HG03196 (cell line): Measurements from ENCODE around the gene EXOC3L2.
"Not testable (repeated sequence)": the region's sequence is repeated elsewhere in the genome, so short reads cannot be mapped to it uniquely, and the experiment has no call there.

Experiments used
- ATAC-seq: cut with Tn5 transposase; IDR thresholded peaks from one replicate; pipeline ENCODE4 v1.9.1; 2021; ENCODE audit not compliant: unreplicated experiment

Gene EXOC3L2

GRCh38 chr19:45245334-45245787, at the start of gene EXOC3L2:
EXOC3L2 (minus strand) TSS chr19:45245407; CDS start chr19:45239045, 6,362 bp downstream.
- ATAC-seq: no peak

DNA sequence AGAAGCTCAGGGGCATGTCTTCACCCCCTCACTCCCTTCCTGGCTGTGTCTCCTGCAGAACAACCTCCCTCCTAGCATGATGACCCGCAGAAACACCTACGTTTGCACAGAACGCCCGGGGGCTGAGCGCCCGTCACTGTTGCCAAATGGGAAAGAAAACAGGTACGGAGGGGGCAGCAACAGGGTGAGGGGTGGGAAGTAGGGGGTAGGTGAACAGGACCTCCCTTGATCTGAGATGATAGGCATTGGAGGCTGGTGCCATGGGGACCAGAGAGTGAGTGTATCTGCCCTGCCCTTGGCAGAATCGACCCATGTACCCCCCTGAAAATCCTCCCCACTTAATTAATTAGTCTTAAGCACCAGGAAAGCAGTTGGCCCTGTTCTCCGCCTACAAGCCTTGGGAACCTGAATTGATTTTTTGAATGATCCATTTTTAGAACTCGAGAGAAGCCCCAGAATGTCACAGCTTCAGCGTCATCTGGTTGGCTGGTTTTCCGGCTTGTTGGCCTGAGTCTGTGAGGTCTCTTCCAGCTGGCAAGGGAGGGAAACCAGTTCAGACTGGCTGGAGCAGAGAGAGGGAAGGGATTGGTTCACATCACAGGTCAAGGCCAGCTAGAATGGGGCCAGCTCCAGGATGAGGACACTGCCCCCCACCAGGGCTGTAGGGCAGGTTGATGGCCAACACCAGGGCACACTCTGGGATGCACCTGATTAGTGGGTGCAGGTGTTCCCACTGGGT, 49.3 kb upstream of the EXOC3L2 start:
- no peak for ATAC-seq

- ATAC-seq: no peak
Measured at GRCh38 chr19:45293682-45294081, 48.5 kb upstream of the EXOC3L2 start.

DNA sequence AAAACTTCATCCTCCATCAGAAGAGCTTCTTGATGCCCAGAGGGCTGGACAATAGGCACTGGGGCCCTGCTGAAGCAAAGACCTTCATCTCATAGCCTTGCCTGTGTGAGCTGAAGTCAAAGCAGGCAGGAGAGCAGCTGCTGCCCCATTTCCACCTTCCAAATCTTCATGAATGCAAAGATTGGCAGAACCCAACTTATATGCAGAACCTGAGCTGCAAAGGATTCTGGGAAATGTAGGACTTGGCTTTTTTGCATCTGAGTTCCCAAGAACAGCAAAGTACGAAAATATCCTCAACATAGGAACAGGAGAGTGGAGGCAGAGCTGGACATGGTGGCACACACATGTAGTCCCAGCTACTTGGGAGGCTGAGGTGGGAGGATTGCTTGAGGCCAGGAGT, 46.6 kb upstream of the EXOC3L2 start:
- ATAC-seq: no peak

- ATAC-seq: no peak
Measured at GRCh38 chr19:45290381-45290931, 45.2 kb upstream of the EXOC3L2 start.

DNA sequence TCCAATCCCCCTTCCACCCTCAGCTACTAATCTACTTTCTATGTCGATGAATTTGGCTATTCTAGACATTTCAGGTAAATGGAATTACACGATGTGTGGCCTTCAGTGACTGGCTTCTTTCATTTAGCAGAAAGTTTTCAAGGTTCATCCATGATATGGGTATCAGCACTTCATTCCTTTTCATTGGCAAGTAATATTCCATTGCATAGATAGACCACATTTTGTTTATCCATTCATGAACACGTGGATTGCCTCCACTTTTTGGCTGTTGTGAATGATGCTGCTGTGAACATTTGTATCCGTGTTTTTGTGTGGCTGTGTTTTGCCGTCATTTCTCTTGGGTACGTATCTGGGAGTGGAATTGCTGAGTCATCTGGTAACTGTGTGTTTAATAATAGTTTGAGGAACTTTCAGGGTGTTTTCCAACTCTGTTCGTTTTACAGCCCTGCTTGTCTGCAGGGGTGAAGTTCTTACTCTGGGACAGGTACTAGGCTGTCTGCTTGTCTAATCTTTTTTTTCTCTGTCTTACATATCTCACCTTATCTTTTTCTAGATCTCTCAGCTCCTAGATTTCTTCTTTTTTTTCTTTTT, 38.3 kb upstream of the EXOC3L2 start:
- no peak for ATAC-seq

GRCh38 chr19:45280471-45280961, 35.3 kb upstream of the EXOC3L2 start:
- ATAC-seq: no peak

GRCh38 chr19:45279587-45280192, 34.5 kb upstream of the EXOC3L2 start:
- no peak for ATAC-seq

GRCh38 chr19:45278087-45278486, 32.9 kb upstream of the EXOC3L2 start:
- ATAC-seq: no peak

DNA sequence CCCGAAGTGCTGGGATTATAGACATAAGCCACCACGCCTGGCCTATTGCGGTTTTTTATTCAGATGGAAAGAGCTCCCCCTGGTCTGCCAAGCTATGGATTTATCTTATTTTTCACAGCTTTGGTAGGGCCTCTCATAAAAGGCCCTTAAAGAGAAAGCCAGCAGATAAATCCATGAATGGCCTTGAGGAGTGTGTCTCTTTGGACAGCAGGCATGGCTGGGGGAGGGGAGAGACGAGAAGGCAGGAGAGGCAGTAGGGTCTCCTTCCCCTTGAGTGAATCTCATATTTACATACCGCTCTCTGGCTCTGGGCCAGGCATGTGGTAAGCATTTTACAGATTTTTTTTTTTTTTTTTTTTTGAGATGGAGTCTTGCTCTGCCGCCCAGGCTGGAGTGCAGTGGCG, 31.1 kb upstream of the EXOC3L2 start:
- ATAC-seq: no peak

- ATAC-seq: no peak
Measured at GRCh38 chr19:45275370-45275971, 30.3 kb upstream of the EXOC3L2 start.

DNA sequence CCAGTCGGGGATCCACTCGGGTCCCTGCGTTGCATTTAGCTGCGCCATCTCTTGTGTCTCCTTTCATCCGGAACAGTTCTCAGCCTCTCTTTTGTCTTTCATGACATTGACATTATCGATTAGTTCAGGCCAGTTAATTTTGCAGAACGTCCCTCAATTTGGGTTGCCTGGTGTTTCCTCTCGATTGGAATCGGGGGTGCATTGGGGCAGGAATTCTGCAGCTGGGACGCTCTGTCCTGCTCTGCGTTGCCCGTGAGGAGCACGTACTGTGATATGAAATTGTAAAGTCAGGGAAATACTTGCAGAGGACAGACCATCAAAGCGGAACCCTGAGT, 28.3 kb upstream of the EXOC3L2 start:
- no peak for ATAC-seq

- ATAC-seq: no peak
Measured at GRCh38 chr19:45271735-45272108, 26.5 kb upstream of the EXOC3L2 start.

GRCh38 chr19:45271098-45271734, 26.0 kb upstream of the EXOC3L2 start:
- no peak for ATAC-seq

DNA sequence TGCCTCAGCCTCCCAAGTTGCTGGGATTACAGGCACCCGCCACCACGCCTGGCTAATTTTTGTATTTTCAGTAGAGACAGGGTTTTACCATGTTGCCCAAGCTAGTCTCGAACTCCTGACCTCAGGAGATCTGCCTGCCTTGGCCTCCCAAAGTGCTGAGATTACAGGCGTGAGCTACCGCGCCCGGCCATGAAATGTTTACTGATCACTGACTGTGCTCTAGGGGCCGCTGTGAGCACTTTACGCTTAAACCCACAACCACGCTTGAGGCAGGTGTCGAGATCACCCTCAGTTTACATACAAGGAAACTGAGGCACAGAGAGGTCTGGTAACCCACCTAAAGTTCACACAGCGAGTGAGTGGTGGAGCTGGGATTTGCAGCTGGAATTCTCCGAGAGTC, 24.7 kb upstream of the EXOC3L2 start:
- not testable (repeated sequence) for ATAC-seq

DNA sequence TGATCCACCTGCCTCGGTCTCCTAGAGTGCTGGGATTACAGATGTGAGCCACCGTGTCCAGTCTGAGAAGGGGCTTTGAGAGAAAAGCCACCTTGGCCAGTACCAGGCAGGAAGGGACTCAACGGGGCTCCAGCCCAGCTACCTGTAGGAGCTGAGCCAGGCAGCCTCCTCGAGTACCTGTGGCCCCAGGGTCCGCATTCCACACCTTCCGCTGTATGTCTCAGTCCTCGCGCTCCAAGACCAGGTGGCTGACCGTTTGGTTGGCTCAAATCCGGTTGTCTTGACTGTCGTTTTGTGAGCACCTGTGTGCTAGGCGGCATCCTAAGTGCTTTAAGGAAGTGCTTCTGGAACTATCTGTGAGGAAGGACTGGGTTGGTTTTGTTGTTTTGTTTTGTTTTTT, 22.1 kb upstream of the EXOC3L2 start:
- no peak for ATAC-seq

- no peak for ATAC-seq
Measured at GRCh38 chr19:45265375-45265774, 20.2 kb upstream of the EXOC3L2 start.

DNA sequence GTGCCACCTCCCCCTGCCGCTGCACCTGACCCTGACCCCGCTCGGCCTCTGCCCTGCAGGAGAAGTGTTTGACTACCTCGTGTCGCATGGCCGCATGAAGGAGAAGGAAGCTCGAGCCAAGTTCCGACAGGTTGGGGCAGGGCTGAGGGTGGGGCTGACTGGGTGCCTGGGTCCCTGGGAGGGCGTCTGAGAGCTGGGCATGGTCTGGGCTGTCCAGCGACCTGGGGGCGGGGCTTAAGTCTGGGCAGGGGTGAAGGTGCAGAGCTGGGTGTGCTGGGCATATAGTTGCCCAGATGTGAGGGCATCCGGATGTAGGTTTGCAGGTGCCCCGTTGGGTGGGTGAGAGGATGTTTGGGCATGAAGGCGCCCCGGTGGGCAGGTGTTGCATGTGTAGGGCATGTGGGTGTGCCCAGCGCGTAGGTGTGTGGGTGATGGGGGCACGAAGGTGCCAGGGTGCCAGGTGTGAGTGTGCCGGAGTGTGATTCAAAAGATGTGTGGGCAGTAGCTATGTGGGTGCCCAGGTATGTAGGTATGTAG, 19.6 kb upstream of the EXOC3L2 start:
- no peak for ATAC-seq

GRCh38 chr19:45263013-45263412, 17.8 kb upstream of the EXOC3L2 start:
- ATAC-seq: no peak

GRCh38 chr19:45262570-45262969, 17.4 kb upstream of the EXOC3L2 start:
- no peak for ATAC-seq

GRCh38 chr19:45258862-45259261, 13.7 kb upstream of the EXOC3L2 start:
- ATAC-seq: no peak
